ENCODE data around the gene UBAC2.

- TF ChIP-seq CTCF (conservative IDR thresholded peaks at IDR 0.05; ENCODE audit: low read depth, low read length) (no peak), EZH2 (IDR thresholded peaks at IDR 0.05; ENCODE audit: borderline replicate concordance, low read depth, low read length, poor library complexity, severe bottlenecking) (no peak)
These were observed 167.2 kb downstream of the UBAC2 start for GRCh38 chr13:99367663-99368448.
